Type B pancreatic cell (in vitro differentiated cells): ENCODE results near the gene CARS1. TPM values are rescaled to one million over a fixed set of nuclear protein-coding genes. Genes with fewer than 3 reads are reported as not detected.

Experiments
- DNase-seq: peaks from one replicate; pipeline ENCODE4 v3.0.0; 2021; ENCODE audit warnings: mixed read lengths; ENCODE audit not compliant: unreplicated experiment; ENCODE audit errors: extremely low spot score
- H3K27ac Mint-ChIP-seq: 2 replicates; pipeline ENCODE4 v1.8.0; 2021; ENCODE audit warnings: mild to moderate bottlenecking, mixed read lengths
- H3K27me3 Mint-ChIP-seq: 2 replicates; pipeline ENCODE4 v1.8.0; 2021; ENCODE audit warnings: mixed read lengths
- H3K36me3 Mint-ChIP-seq: 2 replicates; pipeline ENCODE4 v1.8.0; 2021; ENCODE audit warnings: mixed read lengths
- H3K4me1 Mint-ChIP-seq: one replicate; pipeline ENCODE4 v1.8.0; 2021; ENCODE audit warnings: mixed read lengths; ENCODE audit not compliant: unreplicated experiment
- H3K4me3 Mint-ChIP-seq: 2 replicates; pipeline ENCODE4 v1.8.0; 2021; ENCODE audit warnings: mild to moderate bottlenecking, mixed read lengths
- H3K9me3 Mint-ChIP-seq: 2 replicates; pipeline ENCODE4 v1.8.0; 2021; ENCODE audit warnings: mixed read lengths
- total RNA-seq: library from RNA; stranded (reverse); gene quantifications from 2 replicates; pipeline ENCODE4 v1.2.1, GENCODE V29; 2021; ENCODE audit warnings: low replicate concordance
- TF ChIP-seq, protein P1 (sequence below): fragments of 200-600 bp; sonication (generic); conservative IDR thresholded peaks from 2 replicates; pipeline ENCODE4 v1.5.0; 2021; ENCODE audit warnings: antibody characterized with exemption, mild to moderate bottlenecking

Gene CARS1
- total RNA-seq, 1 donor from 2014 or later = 38.9 TPM

DNA sequence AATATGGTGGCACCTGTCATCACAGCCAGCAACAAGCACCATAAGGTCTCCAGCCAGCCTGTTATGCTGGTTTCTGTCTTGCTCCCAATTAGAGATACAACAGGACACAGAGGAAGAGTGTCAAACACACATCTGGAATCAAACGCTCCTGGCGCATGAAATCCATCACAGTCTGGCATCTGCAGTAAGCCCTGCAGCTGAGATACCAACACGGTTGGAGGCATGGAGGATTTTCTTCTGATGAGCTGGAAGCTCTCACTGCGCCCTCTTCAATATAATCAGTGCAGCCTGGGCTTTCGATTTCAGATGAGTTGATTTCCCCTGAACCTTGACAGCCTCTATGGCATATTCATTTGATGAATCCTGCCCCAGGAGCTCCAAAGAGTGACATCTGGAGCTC, 27.8 kb upstream of the CARS1 start:
- TF ChIP-seq, protein P1, sequence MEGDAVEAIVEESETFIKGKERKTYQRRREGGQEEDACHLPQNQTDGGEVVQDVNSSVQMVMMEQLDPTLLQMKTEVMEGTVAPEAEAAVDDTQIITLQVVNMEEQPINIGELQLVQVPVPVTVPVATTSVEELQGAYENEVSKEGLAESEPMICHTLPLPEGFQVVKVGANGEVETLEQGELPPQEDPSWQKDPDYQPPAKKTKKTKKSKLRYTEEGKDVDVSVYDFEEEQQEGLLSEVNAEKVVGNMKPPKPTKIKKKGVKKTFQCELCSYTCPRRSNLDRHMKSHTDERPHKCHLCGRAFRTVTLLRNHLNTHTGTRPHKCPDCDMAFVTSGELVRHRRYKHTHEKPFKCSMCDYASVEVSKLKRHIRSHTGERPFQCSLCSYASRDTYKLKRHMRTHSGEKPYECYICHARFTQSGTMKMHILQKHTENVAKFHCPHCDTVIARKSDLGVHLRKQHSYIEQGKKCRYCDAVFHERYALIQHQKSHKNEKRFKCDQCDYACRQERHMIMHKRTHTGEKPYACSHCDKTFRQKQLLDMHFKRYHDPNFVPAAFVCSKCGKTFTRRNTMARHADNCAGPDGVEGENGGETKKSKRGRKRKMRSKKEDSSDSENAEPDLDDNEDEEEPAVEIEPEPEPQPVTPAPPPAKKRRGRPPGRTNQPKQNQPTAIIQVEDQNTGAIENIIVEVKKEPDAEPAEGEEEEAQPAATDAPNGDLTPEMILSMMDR = no peak
- no peak overlapping the region for H3K4me3 Mint-ChIP-seq
- H3K9me3 Mint-ChIP-seq = no peaks in the 10 kb centered on the region
- H3K4me1 Mint-ChIP-seq = no peaks in the 10 kb centered on the region
- no peaks in the 10 kb centered on the region for H3K36me3 Mint-ChIP-seq
- no peak overlapping the region for H3K27ac Mint-ChIP-seq
- no peak for DNase-seq
- H3K27me3 Mint-ChIP-seq = peaks cover 4% of the 10 kb centered on the region

DNA sequence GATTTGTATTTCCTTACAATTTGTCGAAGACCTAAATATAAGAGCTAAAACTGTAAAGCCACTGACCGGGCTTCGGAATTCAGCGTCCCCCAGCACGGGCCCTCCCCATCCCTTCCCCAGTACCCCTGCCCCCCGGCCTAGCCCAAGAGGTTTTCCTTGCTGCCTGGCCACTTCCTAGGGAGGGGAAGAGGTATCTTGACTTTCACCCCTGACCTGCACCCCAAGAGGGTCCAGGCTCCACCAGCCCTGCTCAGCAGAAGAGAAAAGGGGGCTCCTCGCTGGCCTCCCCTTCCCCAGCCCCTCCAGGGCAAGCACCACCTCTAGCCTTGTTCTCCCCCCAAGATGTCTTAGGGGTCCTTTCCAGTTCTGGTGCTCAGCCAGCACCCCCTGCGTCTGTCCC, 26.1 kb upstream of the CARS1 start:
- no peaks in the 10 kb centered on the region for H3K36me3 Mint-ChIP-seq

DNA sequence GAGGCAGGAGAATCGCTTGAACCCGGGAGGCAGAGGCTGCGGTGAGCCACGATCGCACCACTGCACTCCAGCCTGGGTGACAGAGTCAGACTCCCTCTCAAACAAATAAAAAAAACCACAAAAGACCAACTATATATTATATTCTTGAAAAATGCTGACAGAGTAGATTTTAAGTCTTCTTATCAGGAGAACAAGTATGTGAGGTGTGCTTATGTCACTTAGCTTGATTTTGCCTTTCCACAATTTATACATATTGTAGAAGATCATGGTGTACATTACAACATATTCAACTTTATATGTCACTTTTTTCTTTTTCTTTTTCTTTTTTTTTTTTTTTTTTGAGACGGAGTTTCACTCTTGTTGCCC, 24.1 kb upstream of the CARS1 start:
- H3K36me3 Mint-ChIP-seq = no peaks in the 10 kb centered on the region
- H3K27me3 Mint-ChIP-seq = peaks cover 6% of the 10 kb centered on the region
- no peaks in the 10 kb centered on the region for H3K4me1 Mint-ChIP-seq
- H3K4me3 Mint-ChIP-seq = no peak overlapping the region
- H3K9me3 Mint-ChIP-seq = no peaks in the 10 kb centered on the region
- no peak for DNase-seq
- TF ChIP-seq, protein P1 = no peak
- no peak overlapping the region for H3K27ac Mint-ChIP-seq

More for the DNA sequence above, 26.1 kb upstream of the CARS1 start:
- DNase-seq = no peak
- Mint-ChIP-seq H3K27me3 (peaks cover 6% of the 10 kb centered on the region), H3K27ac (no peak overlapping the region), H3K4me3 (no peak overlapping the region), H3K9me3 (no peaks in the 10 kb centered on the region), H3K4me1 (no peaks in the 10 kb centered on the region)
- TF ChIP-seq, protein P1 = no peak

DNA sequence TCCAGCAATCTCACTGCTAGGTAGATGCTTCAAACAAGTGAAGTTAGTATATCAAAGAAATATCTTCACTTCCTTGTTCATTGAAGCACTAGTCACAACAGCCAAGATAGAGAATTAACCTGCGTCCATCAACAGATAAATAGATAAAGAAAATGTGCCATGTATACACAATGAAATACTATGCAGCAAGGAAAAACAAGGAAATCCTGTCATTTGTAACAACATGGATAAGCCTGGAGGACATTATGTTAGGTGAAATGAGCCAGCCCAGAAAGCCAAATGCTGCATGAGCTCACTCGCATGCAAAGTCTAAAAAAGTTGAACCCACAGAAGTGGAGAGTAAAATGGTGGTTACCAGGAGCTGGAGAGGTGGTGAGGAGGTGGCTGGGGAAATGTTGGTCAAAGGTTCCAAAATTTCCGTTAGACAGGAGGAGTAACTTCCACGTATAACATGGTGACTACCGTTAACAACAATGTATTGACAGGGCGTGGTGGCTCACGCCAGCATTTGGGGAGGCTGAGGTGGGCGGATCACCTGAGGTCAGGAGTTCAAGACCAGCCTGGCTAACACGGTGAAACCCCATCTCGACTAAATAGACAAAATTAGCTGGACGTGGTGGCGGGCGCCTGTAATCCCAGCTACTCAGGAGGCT, 23.6 kb upstream of the CARS1 start:
- Mint-ChIP-seq H3K4me1 (no peaks in the 10 kb centered on the region), H3K9me3 (no peaks in the 10 kb centered on the region), H3K27ac (no peak overlapping the region), H3K36me3 (no peaks in the 10 kb centered on the region), H3K4me3 (no peak overlapping the region), H3K27me3 (peaks cover 6% of the 10 kb centered on the region)
- TF ChIP-seq, protein P1 = no peak
- DNase-seq = no peak

DNA sequence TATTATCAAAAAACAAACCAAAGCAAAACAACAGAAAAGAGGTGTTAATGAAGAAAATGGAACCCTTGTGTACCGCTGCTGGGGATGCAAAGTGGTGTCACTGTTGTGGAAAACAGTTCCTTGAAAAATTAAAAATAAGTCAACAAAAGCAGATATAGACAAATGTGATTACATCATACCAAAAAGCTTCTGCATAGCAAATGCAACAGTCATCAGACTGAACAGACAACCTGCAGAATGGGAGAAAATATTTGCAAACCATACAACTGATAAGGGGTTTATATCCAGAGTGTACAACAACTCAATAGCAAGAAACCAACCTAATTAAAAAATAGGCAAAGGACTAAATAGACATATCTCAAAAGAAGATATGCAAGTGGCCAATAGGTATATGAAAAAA, 22.9 kb upstream of the CARS1 start:
- H3K36me3 Mint-ChIP-seq = no peaks in the 10 kb centered on the region
- TF ChIP-seq, protein P1 = no peak
- no peaks in the 10 kb centered on the region for H3K4me1 Mint-ChIP-seq
- no peaks in the 10 kb centered on the region for H3K9me3 Mint-ChIP-seq
- no peak overlapping the region for H3K27ac Mint-ChIP-seq
- no peak for DNase-seq
- no peak overlapping the region for H3K4me3 Mint-ChIP-seq
- peaks cover 6% of the 10 kb centered on the region for H3K27me3 Mint-ChIP-seq
